Stimulated activated effector memory CD8-positive, alpha-beta T cell treated with anti-CD3 and anti-CD28 coated beads, Interleukin-12 subunit alpha, Interleukin-12 subunit beta, amount 100 ng/mL, for 72 hours (primary cell): Measurements from ENCODE around the gene CEP85L.

ENCODE experiments used
- ATAC-seq: fragments of 150-1000 bp; cut with Tn5 transposase; 2 replicates; pipeline ENCODE4 v1.10.0; 2021
- DNase-seq, 2 donors: peaks; one replicate each; pipeline ENCODE4 v3.0.0; 2021 to 2022; ENCODE audit warnings: low spot score in 2 of 2
- H3K27ac Mint-ChIP-seq: one replicate; pipeline ENCODE4 v1.8.0; 2022; ENCODE audit warnings: mild to moderate bottlenecking, mixed read lengths
- H3K36me3 Mint-ChIP-seq: one replicate; pipeline ENCODE4 v1.8.0; 2022; ENCODE audit warnings: mild to moderate bottlenecking, mixed read lengths
- H3K4me1 Mint-ChIP-seq: one replicate; pipeline ENCODE4 v1.8.0; 2022; ENCODE audit warnings: mixed read lengths
- H3K4me3 Mint-ChIP-seq: one replicate; pipeline ENCODE4 v1.8.0; 2022; ENCODE audit warnings: mild to moderate bottlenecking, mixed read lengths
- H3K9me3 Mint-ChIP-seq: one replicate; pipeline ENCODE4 v1.8.0; 2022; ENCODE audit warnings: mixed read lengths

Gene CEP85L

DNA sequence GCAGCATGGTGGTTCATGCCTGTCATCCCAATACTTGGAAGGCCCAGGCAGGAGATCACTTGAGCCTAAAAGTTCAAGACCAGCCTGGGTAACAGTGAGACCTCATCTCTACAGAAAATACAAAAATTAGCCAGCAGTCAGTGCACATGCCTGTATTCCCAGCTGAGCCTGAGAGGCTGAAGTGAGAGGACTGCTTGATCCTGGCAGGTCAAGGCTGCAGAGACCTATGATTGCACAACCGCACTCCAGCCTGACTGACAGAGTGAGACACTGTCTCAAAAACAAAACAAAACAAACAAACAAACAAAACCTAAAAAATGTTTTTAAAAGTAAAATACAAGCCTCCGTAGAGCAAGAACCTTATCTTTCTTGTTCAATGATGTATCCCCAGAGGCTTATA, 6.0 kb downstream of the CEP85L start:
- no peak overlapping the region for H3K27ac Mint-ChIP-seq
- H3K4me3 Mint-ChIP-seq = no peak overlapping the region
- H3K9me3 Mint-ChIP-seq = no peaks in the 10 kb centered on the region
- DNase-seq = no peak
- no peak for ATAC-seq
- H3K36me3 Mint-ChIP-seq = peaks cover 11% of the 10 kb centered on the region
- peaks cover 41% of the 10 kb centered on the region for H3K4me1 Mint-ChIP-seq

DNA sequence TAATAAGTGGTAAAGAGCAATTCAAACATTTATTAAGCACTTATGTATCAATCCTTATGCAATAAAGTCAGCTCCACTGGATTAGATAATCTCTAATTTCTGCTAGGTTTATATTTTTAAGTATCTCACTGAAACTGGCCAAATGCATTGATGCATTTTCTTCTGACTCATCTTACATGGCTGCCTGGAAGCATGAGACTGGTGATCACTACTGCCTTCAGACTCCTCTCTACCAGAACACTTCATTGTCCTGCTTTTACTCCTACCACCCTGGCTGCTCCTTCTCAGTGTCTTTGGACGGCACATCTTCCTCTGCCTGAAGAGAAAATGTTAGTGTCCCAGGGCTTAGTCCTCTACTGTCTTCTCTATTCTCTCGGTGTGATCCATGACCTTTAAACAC, 7.4 kb downstream of the CEP85L start:
- Mint-ChIP-seq H3K4me1 (peaks cover 39% of the 10 kb centered on the region), H3K4me3 (no peak overlapping the region), H3K27ac (no peak overlapping the region), H3K36me3 (peaks cover 11% of the 10 kb centered on the region), H3K9me3 (no peaks in the 10 kb centered on the region)
- DNase-seq (no peak), ATAC-seq (no peak)

DNA sequence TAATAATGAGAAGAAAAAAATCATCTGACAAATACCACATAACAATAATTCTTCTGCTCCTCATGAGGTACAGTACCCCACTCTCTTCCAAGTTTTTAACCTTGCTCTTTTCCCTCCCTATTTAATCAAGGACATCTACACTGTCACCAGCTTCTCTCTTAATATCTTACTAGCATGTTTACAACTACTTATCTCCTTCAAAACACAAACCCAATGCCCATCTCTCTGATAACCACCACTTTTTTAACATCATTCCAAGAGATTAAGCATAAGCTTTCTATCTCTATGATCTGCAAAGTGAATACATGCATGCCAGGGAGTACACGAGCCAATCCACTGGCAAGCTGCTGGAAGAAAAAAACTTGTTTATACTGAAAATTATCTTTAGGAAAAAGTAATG, 10.3 kb downstream of the CEP85L start:
- peaks cover 11% of the 10 kb centered on the region for H3K36me3 Mint-ChIP-seq
- no peaks in the 10 kb centered on the region for H3K9me3 Mint-ChIP-seq
- DNase-seq (no peak), ATAC-seq (no peak)
- no peak overlapping the region for H3K4me3 Mint-ChIP-seq
- peaks cover 40% of the 10 kb centered on the region for H3K4me1 Mint-ChIP-seq
- no peak overlapping the region for H3K27ac Mint-ChIP-seq

DNA sequence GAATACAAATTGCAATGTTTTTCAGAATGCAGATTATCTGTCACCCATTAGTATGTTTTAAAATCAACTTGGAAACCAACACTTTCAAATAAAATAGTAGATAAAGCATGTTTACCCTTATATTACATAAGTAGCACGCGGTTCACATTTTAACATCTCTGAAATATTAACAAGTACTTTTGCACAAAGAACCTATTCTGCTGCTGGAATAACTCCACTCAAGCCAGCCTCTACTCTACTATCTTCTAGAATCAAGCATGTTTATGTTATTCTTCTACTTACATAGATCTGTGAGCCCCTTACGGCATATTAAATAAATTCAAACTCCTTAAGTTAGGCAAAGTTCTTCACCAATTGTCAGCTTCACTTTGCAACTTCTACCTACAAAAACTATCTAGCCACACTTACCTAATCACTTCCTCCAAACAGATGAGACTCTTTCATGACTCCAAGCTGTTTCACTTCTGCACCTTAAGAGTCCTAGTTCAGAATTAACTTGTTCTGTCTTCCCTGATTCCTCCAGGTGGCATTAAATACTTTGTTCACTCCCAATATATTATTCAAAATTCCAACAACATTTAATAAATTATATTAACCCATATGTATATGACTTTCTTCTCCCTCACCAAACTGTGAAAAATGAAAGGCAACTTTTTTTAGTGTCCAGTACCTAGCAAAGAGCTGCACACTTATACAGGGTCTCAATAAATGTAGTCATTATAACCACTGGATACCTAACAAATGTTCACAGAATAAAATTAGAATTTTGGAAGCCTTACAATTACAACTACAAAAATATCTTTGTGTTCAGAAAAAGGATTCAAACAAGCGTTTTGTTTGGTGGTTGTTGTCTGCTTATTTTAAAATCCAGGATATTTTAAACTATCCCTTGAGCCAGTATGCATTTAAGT, 12.1 kb downstream of the CEP85L start:
- peaks cover 28% of the 10 kb centered on the region for H3K4me1 Mint-ChIP-seq
- DNase-seq (no peak), ATAC-seq (no peak)
- H3K27ac Mint-ChIP-seq = no peak overlapping the region
- no peak overlapping the region for H3K4me3 Mint-ChIP-seq
- H3K36me3 Mint-ChIP-seq = peaks cover 3% of the 10 kb centered on the region
- no peaks in the 10 kb centered on the region for H3K9me3 Mint-ChIP-seq

DNA sequence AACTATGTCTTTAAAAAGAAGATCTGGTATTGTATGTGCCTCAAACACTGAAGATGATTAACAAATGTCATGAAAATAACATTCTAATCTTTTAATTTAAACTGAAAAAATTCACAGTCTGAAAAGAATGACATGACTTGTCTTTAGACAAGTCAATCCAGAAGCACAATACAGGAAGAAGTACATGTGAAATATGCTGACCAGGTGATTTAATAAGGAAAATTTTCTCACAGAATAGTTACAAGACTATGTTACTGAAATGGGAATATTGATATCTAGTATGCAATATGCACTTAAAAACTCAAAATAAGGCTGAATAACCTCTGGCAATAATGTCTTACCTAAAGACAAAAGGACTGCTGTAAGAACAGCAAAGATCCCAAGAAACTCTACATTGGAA, 13.1 kb downstream of the CEP85L start:
- H3K4me3 Mint-ChIP-seq = no peak overlapping the region
- no peak for ATAC-seq
- H3K4me1 Mint-ChIP-seq = peaks cover 25% of the 10 kb centered on the region
- H3K9me3 Mint-ChIP-seq = no peaks in the 10 kb centered on the region
- no peaks in the 10 kb centered on the region for H3K36me3 Mint-ChIP-seq
- H3K27ac Mint-ChIP-seq = no peak overlapping the region
- DNase-seq = no peak

DNA sequence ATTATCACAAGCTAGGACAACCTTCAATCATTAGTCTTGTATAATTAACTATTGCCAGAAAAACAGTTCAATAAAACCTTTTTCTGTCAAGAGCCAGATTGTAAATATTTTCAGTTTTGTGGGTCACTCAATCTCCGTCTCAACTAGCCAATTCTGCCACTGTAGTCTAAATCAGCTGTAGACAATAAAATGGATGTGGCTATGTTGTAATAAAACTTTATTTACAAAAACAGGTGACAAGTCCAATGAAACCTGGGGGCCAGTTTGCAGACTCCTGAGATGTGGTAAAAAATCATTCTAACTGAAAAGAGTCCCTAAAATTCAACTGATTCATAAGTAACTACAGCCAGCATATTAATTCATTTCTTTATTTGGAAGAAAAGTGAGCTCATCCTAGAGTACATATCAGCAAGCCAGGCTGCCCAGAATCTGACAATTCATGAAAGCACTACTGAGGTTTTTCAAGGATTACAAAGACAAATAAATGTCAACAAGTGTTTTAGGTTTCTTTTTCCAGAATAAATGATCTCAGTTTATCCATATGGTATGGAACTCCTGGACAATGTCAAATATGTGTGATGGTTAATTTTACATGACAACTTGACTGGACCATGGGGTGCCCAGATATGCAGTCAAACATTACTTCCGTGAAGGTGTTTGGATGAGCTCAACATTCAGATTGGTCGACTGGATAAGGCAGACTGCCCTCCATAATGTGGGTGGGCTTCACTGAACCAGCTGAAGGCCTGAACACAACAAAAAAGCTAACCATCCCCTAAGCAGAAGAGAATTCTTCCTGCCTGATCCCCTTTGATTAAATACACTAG, 15.3 kb downstream of the CEP85L start:
- DNase-seq (no peak), ATAC-seq (no peak)
- H3K36me3 Mint-ChIP-seq = peaks cover 14% of the 10 kb centered on the region
- H3K9me3 Mint-ChIP-seq = no peaks in the 10 kb centered on the region
- H3K27ac Mint-ChIP-seq = no peak overlapping the region
- H3K4me1 Mint-ChIP-seq = peaks cover 31% of the 10 kb centered on the region
- H3K4me3 Mint-ChIP-seq = no peak overlapping the region

DNA sequence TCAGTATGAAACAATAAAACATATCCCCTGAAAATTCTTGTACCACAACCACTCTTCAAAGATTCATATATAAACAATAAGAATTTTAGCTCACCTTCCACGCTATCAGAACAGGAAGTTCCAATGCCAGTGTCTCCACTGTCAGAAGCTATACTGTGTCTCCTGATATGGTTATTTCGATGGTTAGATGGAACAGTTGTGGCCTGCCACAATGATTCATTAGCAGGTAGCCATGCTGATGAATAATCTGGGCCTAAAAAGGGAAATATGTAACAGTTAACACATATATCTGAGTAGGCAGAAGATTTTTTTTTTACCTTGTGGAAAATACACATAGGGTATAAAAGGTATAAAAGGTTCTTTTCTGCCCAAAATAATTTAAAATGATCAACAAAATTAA, 19.0 kb downstream of the CEP85L start:
- peaks cover 40% of the 10 kb centered on the region for H3K4me1 Mint-ChIP-seq
- H3K9me3 Mint-ChIP-seq = no peaks in the 10 kb centered on the region
- peaks cover 41% of the 10 kb centered on the region for H3K36me3 Mint-ChIP-seq
- H3K27ac Mint-ChIP-seq = no peak overlapping the region
- DNase-seq (no peak), ATAC-seq (peak; percentile 99)
- no peak overlapping the region for H3K4me3 Mint-ChIP-seq

DNA sequence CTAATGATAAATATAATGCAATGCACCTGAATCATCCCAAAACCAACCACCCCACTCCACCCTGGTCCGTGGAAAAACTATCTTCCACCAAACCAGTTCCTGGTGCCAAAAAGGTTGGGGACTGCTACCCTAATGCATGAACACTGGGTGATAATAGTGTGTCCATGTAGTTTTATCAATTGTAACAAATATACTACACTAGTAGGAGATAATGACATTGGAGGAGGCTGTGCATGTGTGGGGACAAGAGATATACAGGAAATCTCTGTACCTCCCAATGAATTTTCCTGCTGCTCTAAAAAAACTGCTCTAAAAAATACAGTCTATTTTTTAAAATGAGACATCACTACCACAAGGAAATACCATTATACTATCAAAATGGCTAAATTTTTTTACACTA, 20.5 kb downstream of the CEP85L start:
- peaks cover 5% of the 10 kb centered on the region for H3K9me3 Mint-ChIP-seq
- peaks cover 49% of the 10 kb centered on the region for H3K4me1 Mint-ChIP-seq
- DNase-seq (no peak), ATAC-seq (no peak)
- peaks cover 49% of the 10 kb centered on the region for H3K36me3 Mint-ChIP-seq
- no peak overlapping the region for H3K27ac Mint-ChIP-seq
- H3K4me3 Mint-ChIP-seq = no peak overlapping the region

DNA sequence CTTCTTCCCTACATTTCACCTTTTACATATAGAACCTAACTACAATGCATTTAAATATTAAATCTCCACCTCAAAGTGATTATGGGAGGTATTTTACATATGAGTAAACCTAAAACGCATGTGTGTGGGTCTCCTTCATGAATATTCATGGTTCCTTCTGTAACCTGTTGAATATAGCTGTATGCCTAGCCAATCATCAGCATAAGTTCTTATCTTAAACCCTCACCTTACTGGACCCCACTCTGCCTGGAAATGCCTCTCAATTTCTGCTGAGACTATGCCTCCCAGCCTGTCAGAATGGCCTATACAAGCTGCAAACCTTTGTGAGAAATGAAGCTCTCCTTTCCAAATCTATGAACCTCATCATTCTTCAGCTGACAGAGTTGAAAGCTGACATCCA, 21.3 kb downstream of the CEP85L start:
- no peak overlapping the region for H3K27ac Mint-ChIP-seq
- peaks cover 49% of the 10 kb centered on the region for H3K36me3 Mint-ChIP-seq
- H3K9me3 Mint-ChIP-seq = peaks cover 5% of the 10 kb centered on the region
- ATAC-seq (no peak), DNase-seq (no peak)
- peaks cover 51% of the 10 kb centered on the region for H3K4me1 Mint-ChIP-seq
- no peak overlapping the region for H3K4me3 Mint-ChIP-seq

DNA sequence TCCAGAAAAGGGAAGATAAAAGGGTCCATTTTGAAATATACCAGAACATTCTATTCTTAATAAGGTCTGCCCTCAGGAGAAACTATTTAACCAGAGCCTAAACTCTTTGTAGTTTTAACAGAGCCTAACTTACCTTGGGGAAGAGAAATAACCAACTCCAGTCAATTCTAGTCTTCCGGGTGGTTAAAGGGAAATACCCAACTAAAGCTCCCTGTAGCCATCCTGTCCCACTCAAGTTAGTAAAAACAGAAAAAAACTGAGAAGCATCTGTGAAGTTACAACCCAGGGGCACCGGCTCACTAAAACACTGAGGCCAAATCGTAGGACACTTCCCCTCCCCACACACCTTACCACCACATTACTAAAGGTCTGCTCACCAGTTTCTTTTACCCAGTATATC, 23.7 kb downstream of the CEP85L start:
- DNase-seq (no peak), ATAC-seq (peak; percentile 43)
- Mint-ChIP-seq H3K4me3 (no peak overlapping the region), H3K9me3 (peaks cover 5% of the 10 kb centered on the region), H3K4me1 (peaks cover 62% of the 10 kb centered on the region), H3K36me3 (peaks cover 49% of the 10 kb centered on the region), H3K27ac (peak overlapping the region; percentile 29)

DNA sequence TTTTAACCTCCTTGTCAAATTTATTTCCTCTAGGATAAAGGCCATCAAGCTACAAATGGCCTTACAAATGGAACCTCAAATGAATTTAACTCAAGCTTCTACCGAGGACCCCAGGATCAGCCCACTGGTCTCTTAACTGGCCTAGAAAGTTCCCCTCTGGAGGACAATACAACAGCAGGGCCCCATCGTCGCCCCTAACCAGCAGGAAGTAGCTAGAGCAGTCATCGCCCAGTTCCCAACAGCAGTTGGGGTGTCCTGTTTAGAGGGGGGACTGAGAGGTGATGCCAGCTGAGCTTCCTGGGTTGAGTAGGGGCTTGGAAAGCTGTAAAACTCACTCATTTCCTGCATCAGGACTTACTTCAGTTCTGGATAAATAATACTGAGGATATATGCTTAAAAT, 25.6 kb downstream of the CEP85L start:
- Mint-ChIP-seq H3K9me3 (peaks cover 5% of the 10 kb centered on the region), H3K4me3 (no peak overlapping the region), H3K27ac (no peak overlapping the region), H3K4me1 (peaks cover 70% of the 10 kb centered on the region), H3K36me3 (peaks cover 32% of the 10 kb centered on the region)
- DNase-seq (no peak), ATAC-seq (no peak)

DNA sequence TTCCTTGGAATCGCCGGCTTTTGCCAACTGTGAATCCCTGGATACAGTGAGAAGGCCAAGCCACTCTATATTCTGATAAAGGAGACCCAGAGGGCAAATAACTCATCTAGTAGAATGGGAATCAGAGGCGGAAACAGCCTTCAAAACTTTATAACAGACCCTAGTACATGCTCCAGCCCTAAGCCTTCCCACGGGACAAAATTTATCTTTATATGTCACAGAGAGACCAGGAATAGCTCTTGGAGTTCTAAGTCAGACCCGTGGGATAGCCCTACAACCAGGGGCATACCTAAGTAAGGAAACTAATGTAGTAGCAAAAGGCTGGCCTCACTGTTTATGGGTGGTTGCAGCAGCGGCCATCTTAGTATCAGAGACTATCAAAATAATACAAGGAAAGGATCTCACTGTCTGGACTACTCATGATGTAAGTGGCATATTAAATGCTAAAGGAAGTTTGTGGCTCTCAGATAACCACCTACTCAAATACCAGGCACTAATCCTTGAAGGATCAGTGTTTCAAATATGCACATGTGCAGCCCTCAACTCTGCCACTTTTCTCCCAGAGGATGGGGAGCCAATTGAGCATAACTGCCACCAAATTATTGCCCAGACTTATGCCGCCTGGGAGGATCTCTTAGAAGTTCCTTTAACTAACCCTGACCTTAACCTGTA, 29.5 kb downstream of the CEP85L start:
- Mint-ChIP-seq H3K36me3 (peaks cover 8% of the 10 kb centered on the region), H3K4me1 (peaks cover 69% of the 10 kb centered on the region), H3K9me3 (peaks cover 5% of the 10 kb centered on the region), H3K27ac (no peak overlapping the region), H3K4me3 (no peak overlapping the region)
- no peak for ATAC-seq
- DNase-seq = no peak

DNA sequence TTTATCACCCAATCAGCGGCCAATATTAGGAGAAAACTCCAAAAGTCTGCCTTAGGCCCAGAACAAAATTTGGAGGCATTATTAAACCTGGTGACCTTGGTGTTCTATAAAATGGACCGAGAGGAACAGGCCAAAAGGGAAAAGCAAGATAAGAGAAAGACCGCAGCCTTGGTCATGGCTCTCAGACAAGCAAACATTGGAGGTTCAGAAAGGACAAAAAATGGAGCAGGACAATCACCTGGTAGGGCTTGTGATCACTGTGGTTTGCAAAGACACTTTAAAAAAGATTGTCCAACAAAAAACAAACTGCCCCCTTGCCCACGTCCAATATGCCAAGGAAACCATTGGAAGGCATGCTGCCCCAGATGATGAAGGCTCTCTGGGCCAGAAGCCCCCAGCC, 31.2 kb downstream of the CEP85L start:
- no peak overlapping the region for H3K27ac Mint-ChIP-seq
- peaks cover 62% of the 10 kb centered on the region for H3K4me1 Mint-ChIP-seq
- H3K4me3 Mint-ChIP-seq = no peak overlapping the region
- DNase-seq (no peak), ATAC-seq (no peak)
- H3K9me3 Mint-ChIP-seq = no peaks in the 10 kb centered on the region
- no peaks in the 10 kb centered on the region for H3K36me3 Mint-ChIP-seq

DNA sequence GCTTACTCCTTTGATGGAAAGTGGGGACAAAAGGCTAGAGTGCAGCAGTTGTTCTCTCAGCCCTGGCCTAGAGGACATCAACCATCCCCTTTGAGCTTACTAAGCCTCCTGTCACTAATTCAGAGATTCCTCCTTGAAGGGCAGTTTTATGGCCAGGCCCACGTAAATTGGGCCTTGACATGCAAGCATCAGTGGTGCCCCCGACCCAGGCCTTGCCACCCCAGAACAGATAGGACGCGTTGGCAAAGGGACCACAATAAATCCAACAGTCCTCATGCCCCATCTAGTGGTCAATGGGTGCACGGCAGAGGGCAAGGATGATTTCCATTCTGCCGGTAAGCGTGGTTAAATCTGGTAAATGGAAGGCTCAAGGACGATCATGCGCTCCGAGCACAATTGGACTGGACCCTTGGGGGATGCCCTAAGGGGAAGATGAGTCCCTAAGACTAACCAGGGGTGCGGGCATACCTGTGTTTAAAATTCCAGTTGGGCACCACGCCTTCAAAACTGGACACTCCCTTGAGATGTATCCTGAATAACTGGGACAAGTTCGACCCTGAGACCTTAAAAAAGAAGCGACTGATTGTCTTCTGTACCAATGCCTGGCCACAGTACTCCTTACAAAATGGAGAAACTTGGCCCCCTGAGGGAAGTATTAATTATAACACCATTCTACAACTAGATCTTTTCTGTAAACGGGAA, 32.6 kb downstream of the CEP85L start:
- Mint-ChIP-seq H3K27ac (peak overlapping the region; percentile 26), H3K36me3 (no peaks in the 10 kb centered on the region), H3K9me3 (no peaks in the 10 kb centered on the region), H3K4me3 (no peak overlapping the region), H3K4me1 (peaks cover 56% of the 10 kb centered on the region)
- DNase-seq (peak; percentile 42 to 82), ATAC-seq (peak; percentile 79)

DNA sequence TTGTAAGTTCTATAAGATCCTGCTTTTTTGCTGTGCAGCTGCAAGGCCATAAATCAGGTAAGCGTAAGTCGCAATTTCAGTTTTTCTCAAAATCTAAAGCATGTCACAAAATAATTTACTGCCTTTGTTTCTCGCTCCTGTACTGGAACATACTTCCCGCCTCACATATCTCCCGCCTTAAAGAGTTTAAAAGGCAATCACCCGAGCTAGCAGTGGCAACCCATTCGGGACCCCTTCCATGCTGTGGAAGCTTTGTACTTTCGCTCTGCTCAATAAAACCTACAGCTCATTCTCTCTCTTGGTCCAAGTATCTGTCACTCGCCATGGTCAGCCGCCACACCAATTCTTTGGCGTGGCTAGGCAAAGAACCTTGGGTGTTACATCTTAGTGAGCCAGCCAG, 34.0 kb downstream of the CEP85L start:
- Mint-ChIP-seq H3K27ac (peak overlapping the region; percentile 64), H3K4me3 (no peak overlapping the region), H3K36me3 (peaks cover 13% of the 10 kb centered on the region), H3K4me1 (peaks cover 51% of the 10 kb centered on the region), H3K9me3 (no peaks in the 10 kb centered on the region)
- no peak for ATAC-seq
- no peak for DNase-seq
